OCI-LY3 (cell line): ENCODE data around the gene NTRK2.

Source experiments
- H2AFZ ChIP-seq: fragments of 200-600, 300-600 bp; shearing (Covaris generic); 2 replicates; pipeline ENCODE4 v1.6.0; 2014; ENCODE audit warnings: antibody characterized with exemption, low read depth, low read length
- H3K27ac ChIP-seq: fragments of 200-600, 300-600 bp; sonication (generic); 2 replicates; pipeline ENCODE4 v1.5.1; 2014; ENCODE audit warnings: mild to moderate bottlenecking, low read length, moderate library complexity, mixed read lengths
- H3K27me3 ChIP-seq: fragments of 200-600, 300-600 bp; sonication (generic); 2 replicates; pipeline ENCODE4 v1.6.1; 2014; ENCODE audit warnings: low read depth, low read length, mixed read lengths
- H3K36me3 ChIP-seq: fragments of 200-600, 300-600 bp; sonication (generic); replicated peaks from 2 replicates; pipeline ENCODE3; 2014; ENCODE audit warnings: low read depth, low read length, mixed read lengths
- H3K4me1 ChIP-seq: fragments of 300-600, 200-600 bp; sonication (generic); 2 replicates; pipeline ENCODE4 v1.6.1; 2014; ENCODE audit warnings: low read length, mixed read lengths
- H3K4me2 ChIP-seq: fragments of 200-600, 300-600 bp; sonication (generic); 2 replicates; pipeline ENCODE4 v1.6.1; 2014; ENCODE audit warnings: low read length, mixed read lengths
- H3K4me3 ChIP-seq: fragments of 300-600, 200-600 bp; sonication (generic); 2 replicates; pipeline ENCODE4 v1.5.1; 2014; ENCODE audit warnings: antibody characterized with exemption, mild to moderate bottlenecking, low read length, moderate library complexity
- H3K79me2 ChIP-seq: fragments of 300-600, 200-600 bp; shearing (Covaris generic); 2 replicates; pipeline ENCODE4 v1.6.1; 2014; ENCODE audit warnings: mild to moderate bottlenecking, low read length, mixed read lengths
- H3K9ac ChIP-seq: fragments of 300-600, 200-600 bp; shearing (Covaris generic); 2 replicates; pipeline ENCODE4 v1.6.0; 2014; ENCODE audit warnings: mild to moderate bottlenecking, low read length, moderate library complexity
- H3K9me3 ChIP-seq: fragments of 200-600, 300-600 bp; shearing (Covaris generic); 2 replicates; pipeline ENCODE4 v1.6.1; 2014; ENCODE audit warnings: low read length, mixed read lengths; ENCODE audit not compliant: insufficient read depth
- H4K20me1 ChIP-seq: fragments of 200-600, 300-600 bp; sonication (generic); 2 replicates; pipeline ENCODE4 v1.6.1; 2016; ENCODE audit warnings: low read length, mixed read lengths; ENCODE audit not compliant: insufficient read depth
- CTCF ChIP-seq: fragments of 200-600, 300-600 bp; sonication (generic); IDR thresholded peaks from 2 replicates; pipeline ENCODE4 v1.5.1; 2014; ENCODE audit warnings: antibody characterized with exemption, low read length, low read depth
- EZH2phosphoT487 ChIP-seq: fragments of 200-600 bp; shearing (Covaris generic); IDR thresholded peaks from 2 replicates; pipeline ENCODE4 v1.6.1; 2018; ENCODE audit warnings: antibody characterized with exemption, mixed run types, low read depth

NTRK2 gene

GRCh38 chr9:85038824-85039608 is 369.5 kb downstream of the NTRK2 start:
- no peaks in the 10 kb centered on the region for H3K79me2 ChIP-seq
- peaks cover 6% of the 10 kb centered on the region for H3K4me1 ChIP-seq
- no peak overlapping the region for H3K4me2 ChIP-seq
- no peak overlapping the region for H2AFZ ChIP-seq
- H3K9me3 ChIP-seq = no peaks in the 10 kb centered on the region
- H3K27me3 ChIP-seq = no peaks in the 10 kb centered on the region
- no peak overlapping the region for H3K9ac ChIP-seq
- H3K4me3 ChIP-seq = no peak overlapping the region
- H4K20me1 ChIP-seq = no peaks in the 10 kb centered on the region
- H3K27ac ChIP-seq = no peak overlapping the region
- H3K36me3 ChIP-seq = no peaks in the 10 kb centered on the region
- no peak for TF ChIP-seq EZH2phosphoT487
- no peak for TF ChIP-seq CTCF

GRCh38 chr9:85040146-85040545 is 370.6 kb downstream of the NTRK2 start:
- H3K9me3 ChIP-seq = no peaks in the 10 kb centered on the region
- no peak overlapping the region for H3K27ac ChIP-seq
- H3K4me2 ChIP-seq = no peak overlapping the region
- peaks cover 6% of the 10 kb centered on the region for H3K4me1 ChIP-seq
- no peak overlapping the region for H2AFZ ChIP-seq
- no peak overlapping the region for H3K9ac ChIP-seq
- no peaks in the 10 kb centered on the region for H3K79me2 ChIP-seq
- H3K4me3 ChIP-seq = no peak overlapping the region
- H3K36me3 ChIP-seq = no peaks in the 10 kb centered on the region
- H3K27me3 ChIP-seq = no peaks in the 10 kb centered on the region
- TF ChIP-seq EZH2phosphoT487 (no peak), CTCF (no peak)
- H4K20me1 ChIP-seq = no peaks in the 10 kb centered on the region

- no peak overlapping the region for H3K4me2 ChIP-seq
- H2AFZ ChIP-seq = no peak overlapping the region
- no peaks in the 10 kb centered on the region for H3K27me3 ChIP-seq
- no peak overlapping the region for H3K27ac ChIP-seq
- TF ChIP-seq EZH2phosphoT487 (no peak), CTCF (no peak)
- H3K79me2 ChIP-seq = no peaks in the 10 kb centered on the region
- no peaks in the 10 kb centered on the region for H3K36me3 ChIP-seq
- no peaks in the 10 kb centered on the region for H4K20me1 ChIP-seq
- no peaks in the 10 kb centered on the region for H3K9me3 ChIP-seq
- no peak overlapping the region for H3K9ac ChIP-seq
- H3K4me3 ChIP-seq = no peak overlapping the region
- H3K4me1 ChIP-seq = peaks cover 6% of the 10 kb centered on the region
These were observed 371.4 kb downstream of the NTRK2 start for GRCh38 chr9:85040821-85041465.

GRCh38 chr9:85041466-85042137 is 372.1 kb downstream of the NTRK2 start:
- H2AFZ ChIP-seq = no peak overlapping the region
- no peak for TF ChIP-seq EZH2phosphoT487
- TF ChIP-seq CTCF = no peak
- H3K4me1 ChIP-seq = peaks cover 6% of the 10 kb centered on the region

More at GRCh38 chr9:85041466-85042137, 372.1 kb downstream of the NTRK2 start:
- Histone ChIP-seq H3K4me2 (no peak overlapping the region), H3K9me3 (no peaks in the 10 kb centered on the region), H3K4me3 (no peak overlapping the region), H3K27me3 (no peaks in the 10 kb centered on the region), H3K27ac (no peak overlapping the region), H4K20me1 (no peaks in the 10 kb centered on the region), H3K79me2 (no peaks in the 10 kb centered on the region), H3K9ac (no peak overlapping the region), H3K36me3 (no peaks in the 10 kb centered on the region)
